HG03025 (cell line): ENCODE data around the gene PXDN.
"Not testable (repeated sequence)": the region's sequence is repeated elsewhere in the genome, so short reads cannot be mapped to it uniquely, and the experiment has no call there.

ENCODE experiments used
- ATAC-seq: cut with Tn5 transposase; IDR thresholded peaks from one replicate; pipeline ENCODE4 v1.9.1; 2021; ENCODE audit warnings: mild to moderate bottlenecking, moderate library complexity; ENCODE audit not compliant: unreplicated experiment, low FRiP score

Gene PXDN

GRCh38 chr2:1744446-1745170 lies at the start of gene PXDN:
PXDN (minus strand) TSS chr2:1744515; CDS start chr2:1744455, 60 bp downstream.
- no peak for ATAC-seq

GRCh38 chr2:1793868-1794445 lies 49.6 kb upstream of the PXDN start:
- no peak for ATAC-seq

GRCh38 chr2:1793001-1793867 lies 48.9 kb upstream of the PXDN start:
- no peak for ATAC-seq

GRCh38 chr2:1791685-1792435 lies 47.5 kb upstream of the PXDN start:
- no peak for ATAC-seq

GRCh38 chr2:1791006-1791605 lies 46.8 kb upstream of the PXDN start:
- ATAC-seq, result no peak

- no peak for ATAC-seq
These were observed 46.2 kb upstream of the PXDN start for GRCh38 chr2:1790473-1790872.

- no peak for ATAC-seq
These were observed 45.3 kb upstream of the PXDN start for GRCh38 chr2:1789610-1790009.

GRCh38 chr2:1788478-1788959 lies 44.2 kb upstream of the PXDN start:
- ATAC-seq, result no peak

- no peak for ATAC-seq
These were observed 43.6 kb upstream of the PXDN start for GRCh38 chr2:1787755-1788477.

- no peak for ATAC-seq
These were observed 40.8 kb upstream of the PXDN start for GRCh38 chr2:1784986-1785617.

- no peak for ATAC-seq
These were observed 39.8 kb upstream of the PXDN start for GRCh38 chr2:1784087-1784486.

- no peak for ATAC-seq
These were observed 38.2 kb upstream of the PXDN start for GRCh38 chr2:1782514-1782913.

GRCh38 chr2:1781291-1782080 lies 37.2 kb upstream of the PXDN start:
- no peak for ATAC-seq

- no peak for ATAC-seq
These were observed 36.4 kb upstream of the PXDN start for GRCh38 chr2:1780693-1781092.

GRCh38 chr2:1780054-1780453 lies 35.7 kb upstream of the PXDN start:
- ATAC-seq, result not testable (repeated sequence)

- no peak for ATAC-seq
These were observed 34.3 kb upstream of the PXDN start for GRCh38 chr2:1778566-1778965.

- ATAC-seq, result no peak
These were observed 33.5 kb upstream of the PXDN start for GRCh38 chr2:1777781-1778180.

GRCh38 chr2:1777156-1777555 lies 32.8 kb upstream of the PXDN start:
- no peak for ATAC-seq
